ENCODE results near the gene ARPC5.
A peak's percentile ranks its signal among the peaks of the same experiment; 100 is the strongest.

The ARPC5 gene

DNA sequence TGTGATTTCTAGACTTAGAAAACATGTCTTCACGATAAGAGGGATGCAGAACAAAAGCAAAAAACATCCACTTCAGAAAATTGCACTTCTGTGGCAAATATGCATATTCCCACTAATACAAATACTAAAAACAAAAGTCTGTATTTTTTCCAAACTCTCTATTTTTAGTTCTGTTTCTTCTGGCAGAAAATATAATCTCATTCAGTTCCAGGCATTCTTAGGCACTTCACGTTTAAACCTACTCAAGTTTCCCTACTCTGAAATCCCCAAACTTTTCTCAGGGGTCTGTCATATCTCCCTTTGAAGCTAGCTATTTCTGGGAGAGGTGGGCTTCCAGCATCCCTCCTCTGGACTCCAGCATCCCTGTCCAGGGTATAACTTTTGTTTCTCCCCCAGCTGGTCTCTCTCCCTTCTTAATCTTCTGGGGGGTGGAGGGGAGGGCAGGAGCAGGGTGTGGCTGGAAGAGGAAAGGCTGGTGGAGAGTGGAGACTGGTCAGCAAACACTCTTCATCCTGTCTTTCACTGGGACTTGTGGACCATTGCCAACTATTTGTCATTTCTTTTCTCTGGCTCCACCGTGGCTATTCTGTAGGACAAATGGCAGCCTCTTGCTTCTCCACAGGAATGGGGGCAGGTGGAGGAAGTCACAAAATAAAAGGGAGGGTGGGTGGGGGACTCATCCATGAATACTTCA, 25.7 kb downstream of the ARPC5 start:
- no peak for DNase-seq

- no peak for DNase-seq
Observed at GRCh38 chr1:183609313-183609712, 26.3 kb downstream of the ARPC5 start.

DNA sequence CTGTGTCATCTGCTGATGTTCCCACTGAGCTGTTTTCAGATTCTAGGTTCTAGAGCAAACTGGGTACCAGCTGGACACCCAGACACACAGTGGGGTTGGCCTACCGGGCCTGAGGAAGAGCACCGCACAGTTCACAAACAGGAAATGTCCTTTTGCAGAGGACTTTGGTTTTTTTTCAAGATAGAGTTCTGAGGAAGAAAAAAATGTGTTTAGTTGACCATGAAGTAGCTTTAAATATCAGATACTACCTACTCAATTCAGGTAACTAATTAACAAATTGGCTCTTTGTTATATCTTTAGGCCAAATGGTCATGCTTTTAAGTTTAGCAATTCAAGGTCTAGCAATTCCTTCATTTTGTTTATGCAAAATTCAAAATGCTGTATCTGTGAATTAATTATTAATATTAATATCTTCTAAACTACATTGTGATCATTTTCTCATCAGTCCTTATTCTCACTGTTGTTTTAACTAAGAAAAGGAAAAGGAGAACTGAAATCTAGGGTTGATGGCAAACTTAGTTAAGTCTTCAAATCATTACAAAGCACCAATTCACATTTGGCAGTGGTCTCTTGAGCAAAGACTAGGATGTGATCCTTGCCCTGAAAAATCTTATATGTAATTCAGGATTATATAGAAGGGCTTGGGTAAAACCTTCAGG, 28.1 kb downstream of the ARPC5 start:
- no peak for DNase-seq

DNA sequence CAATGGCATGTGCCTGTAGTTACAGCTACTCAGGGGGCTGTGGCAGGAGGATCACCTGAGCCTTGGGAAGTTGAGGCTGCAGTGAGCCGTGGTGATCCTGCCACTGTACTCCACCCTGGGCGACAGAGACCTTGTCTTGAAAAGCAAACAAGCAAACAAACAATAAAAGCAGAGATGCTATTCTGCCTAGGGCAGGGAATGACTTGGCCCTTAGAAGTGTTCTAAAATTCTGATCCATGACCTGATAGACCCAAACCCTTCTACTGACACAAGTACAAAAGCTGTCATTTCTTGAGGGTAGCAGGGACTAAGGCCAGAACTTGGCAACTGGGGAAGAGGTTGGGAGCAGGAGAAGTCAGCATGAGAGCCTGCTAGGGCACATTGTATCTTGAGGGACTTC, 29.7 kb downstream of the ARPC5 start:
- no peak for DNase-seq

GRCh38 chr1:183604815-183605214, 30.8 kb downstream of the ARPC5 start:
- DNase-seq = no peak

DNA sequence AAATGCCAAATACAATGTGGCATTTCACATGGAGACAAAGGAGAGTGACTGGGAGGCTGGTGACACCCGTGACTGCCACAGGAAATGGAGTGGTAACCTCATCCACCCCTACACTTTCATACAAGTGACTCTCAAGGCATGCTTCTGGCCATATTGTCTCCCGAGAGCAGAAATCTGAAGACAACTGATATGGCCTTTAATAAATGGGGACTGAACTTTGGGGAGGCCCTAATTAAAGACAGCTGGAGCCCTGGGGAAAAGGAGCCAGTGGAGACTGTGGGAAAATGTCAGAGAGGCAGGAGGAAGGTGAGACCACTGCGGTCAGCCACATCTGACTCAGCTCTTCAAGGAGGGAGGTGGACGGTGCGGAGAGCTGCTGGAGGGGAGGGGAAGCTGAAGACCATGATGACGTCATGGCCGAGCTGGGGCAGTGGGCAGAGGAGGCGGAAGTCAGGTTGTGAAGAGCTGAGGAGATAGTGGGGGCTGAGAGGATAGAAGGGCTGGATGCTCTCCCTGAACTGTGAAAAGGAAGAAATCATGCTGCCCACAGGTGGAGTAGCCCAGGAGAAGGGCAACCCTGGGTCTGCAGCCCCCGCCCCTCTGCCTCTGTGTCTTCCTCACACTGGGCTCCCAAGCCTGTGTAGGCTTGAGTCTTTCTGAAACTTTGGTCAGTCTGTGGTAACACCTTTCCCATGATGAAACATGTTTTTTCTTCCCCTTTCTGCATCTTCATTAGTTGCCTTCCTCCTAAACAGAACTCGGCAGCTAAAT, 31.4 kb downstream of the ARPC5 start:
- DNase-seq = no peak

- no peak for DNase-seq
Observed at GRCh38 chr1:183602510-183602909, 33.1 kb downstream of the ARPC5 start.

- DNase-seq = no peak
Observed at GRCh38 chr1:183600634-183601033, 34.9 kb downstream of the ARPC5 start.

DNA sequence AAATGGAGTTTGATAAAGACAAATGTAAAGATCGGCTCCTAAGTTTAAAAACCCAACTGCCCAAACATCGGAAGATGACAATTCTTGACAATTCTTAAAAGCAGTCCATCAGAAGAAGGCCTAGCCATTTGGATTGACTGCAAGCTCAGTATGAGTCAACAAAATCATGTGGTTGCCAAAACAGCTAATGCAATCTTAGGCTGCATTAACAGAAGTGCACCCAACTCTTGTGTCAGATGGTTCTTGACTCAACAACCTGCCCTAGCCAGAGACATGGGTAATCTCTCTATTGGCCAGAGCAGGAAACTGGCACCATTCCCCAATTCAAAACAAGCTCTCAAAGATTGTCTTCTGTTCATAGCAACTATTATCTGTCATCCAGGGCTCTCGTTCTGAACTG, 35.4 kb downstream of the ARPC5 start:
- no peak for DNase-seq

- DNase-seq = no peak
Observed at GRCh38 chr1:183598386-183598785, 37.2 kb downstream of the ARPC5 start.

DNA sequence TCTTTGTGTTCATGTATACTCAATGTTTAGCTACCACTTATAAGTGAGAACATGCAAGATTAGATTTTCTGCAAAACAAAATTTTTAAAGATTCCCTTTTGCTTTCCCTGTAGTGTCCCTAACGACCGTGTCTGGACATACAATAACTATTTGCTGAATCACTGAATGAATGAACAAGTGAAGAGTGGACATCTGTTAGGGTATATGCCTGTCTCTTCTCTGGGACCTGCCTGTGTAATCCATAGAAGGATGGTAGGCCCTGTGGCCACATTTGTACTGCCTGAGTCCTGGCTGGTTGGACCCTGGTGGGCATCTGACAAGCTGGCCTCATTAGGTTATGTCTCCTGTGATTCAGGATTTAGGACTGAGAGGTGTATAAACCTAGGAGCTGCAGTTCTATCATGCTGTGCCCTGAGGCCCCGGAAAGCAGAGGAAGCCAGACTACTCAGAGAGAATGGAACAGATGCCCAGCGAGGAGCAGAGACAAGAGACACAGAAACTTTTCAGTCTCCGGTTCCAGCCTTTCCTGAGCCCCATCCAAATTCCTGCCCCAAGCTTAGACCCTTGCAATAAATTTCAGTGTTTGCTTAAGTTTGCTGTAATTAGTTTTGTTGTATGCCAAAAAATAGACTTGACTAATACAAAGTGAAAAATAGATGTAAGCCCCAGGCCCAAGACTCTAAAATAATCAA, 37.8 kb downstream of the ARPC5 start:
- DNase-seq = no peak

- no peak for DNase-seq
Observed at GRCh38 chr1:183596500-183596899, 39.1 kb downstream of the ARPC5 start.

- DNase-seq = no peak
Observed at GRCh38 chr1:183595537-183595936, 40.0 kb downstream of the ARPC5 start.

DNA sequence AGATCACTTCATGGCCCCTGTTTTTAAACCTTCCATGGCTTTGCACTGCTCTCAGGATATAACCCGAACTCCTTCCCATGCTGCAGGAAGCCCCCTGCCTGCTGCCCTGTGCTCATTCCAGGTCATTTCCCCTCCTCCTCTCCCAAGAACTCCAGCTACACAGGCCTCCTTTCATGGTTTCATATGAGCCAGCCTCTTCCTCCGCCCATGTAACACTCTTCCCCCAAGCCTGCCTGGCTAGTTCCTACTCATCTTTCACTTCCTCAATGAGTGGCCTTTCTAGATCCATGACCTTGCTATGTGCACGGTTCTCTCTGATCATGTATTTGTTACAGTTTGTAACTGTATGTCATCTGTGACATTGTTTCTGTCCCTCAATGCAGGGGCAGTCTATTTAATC, 42.2 kb downstream of the ARPC5 start:
- no peak for DNase-seq

DNA sequence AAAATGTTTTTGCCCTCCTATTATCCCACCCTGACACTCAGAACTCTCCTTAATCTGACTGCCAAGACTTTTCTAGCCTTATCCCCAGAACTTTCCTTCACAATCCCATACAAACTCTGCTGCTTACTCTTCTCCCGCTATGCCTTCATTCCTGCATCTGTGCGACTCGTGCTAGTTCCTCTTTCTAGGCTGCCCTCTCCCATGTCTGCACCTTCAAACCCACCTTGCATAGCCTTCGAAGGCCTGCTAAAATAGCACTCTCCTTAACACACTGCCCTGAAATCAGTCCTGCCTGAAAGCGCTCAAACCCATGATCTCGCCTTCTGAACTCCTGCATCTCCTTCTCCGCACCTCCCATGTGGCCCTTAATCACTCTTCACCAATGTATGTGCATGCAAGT, 42.9 kb downstream of the ARPC5 start:
- DNase-seq = no peak

DNA sequence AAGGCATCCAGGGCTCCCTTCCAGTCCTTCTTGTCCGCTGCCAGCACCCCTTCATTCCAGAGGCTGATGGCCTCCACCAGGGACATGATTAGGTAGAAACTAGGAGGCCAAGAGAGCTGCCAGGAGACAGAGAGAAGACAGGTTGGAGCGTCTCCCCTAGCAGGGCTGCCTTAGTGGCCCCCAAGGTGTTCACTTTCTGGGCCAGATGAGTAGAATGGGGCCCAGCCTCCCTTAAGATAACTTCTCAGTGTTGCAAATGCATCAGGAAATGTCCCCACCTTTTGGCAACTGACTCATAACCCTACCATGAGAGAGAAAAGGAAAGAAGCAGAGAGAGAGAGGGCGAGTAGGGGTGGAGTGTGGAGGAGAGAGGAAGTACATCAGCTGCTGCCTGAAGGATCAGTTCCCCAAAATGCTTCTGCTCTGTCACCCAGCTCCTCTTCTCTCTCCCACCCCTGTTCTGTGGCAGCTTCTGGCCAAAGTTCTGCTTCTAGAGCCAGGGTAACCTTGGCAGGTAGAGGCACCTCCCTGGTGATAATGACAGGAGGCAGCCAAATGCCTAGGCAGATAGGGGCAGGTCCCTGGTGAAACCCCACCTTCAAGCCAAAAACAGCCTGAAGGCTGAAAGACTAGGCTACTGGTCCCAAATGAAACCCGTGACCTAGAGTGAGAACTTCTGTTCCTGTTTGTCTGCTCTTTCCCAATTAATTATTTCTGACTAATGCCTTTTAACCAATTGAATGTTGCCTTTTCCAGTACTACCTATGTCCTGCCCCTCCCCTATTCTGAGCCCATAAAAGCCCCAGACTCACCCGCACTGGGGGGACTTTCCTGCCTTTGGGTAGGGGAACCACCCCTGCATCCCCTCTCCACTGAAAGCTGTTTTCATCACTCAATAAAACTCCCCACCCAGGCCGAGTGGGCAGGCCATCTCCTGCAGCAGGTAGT, 45.1 kb downstream of the ARPC5 start, which contains the start of gene NCF2:
NCF2 (minus strand) TSS at position 216 of the 948 bp plus-strand sequence; CDS start at position 86, 130 bp downstream.
- peak; percentile 68 for DNase-seq

- no peak for DNase-seq
Observed at GRCh38 chr1:183589874-183590243, 45.7 kb downstream of the ARPC5 start.

- DNase-seq = no peak
Observed at GRCh38 chr1:183589384-183589783, 46.2 kb downstream of the ARPC5 start.

- no peak for DNase-seq
Observed at GRCh38 chr1:183588827-183589226, 46.8 kb downstream of the ARPC5 start.

DNA sequence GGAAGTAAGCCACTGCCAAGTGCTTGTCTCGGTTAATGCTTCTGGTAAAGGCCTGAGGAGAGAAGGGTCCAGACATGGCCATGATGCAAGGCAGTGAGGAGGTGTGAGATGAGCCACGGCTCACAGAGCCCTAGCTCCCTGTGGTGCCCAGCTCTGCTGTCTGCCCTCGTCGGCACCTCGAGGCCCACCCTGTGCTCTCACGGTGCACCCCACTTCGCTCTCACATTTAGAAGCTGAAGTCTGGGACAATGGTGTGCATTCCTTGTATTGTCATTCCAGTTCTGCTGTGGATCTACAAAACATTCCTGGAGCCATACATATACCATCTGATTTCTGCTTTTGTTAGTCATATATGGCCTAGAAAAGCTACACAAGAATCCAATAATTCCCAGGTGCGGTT, 48.7 kb downstream of the ARPC5 start:
- DNase-seq = no peak

DNA sequence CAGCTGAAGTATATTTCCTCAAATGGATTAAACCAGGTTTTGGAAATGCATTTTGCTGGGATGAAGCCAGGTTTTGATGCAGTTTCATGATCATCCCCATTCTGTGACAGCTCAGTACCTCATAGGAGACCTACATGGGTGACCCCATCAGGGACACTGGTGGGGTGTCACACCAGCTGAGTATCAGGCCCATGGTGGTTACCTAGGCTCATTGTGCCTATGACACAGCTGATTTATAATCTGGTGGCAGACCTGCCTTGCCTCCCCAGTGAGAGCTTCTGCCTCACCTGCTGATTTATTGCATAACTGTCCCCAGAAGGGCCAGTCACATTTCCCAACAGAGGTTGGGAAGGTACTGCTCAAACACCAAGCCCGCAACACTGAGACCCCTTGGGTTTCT, 49.1 kb downstream of the ARPC5 start:
- DNase-seq = no peak

GRCh38 chr1:183585038-183585437, 50.5 kb downstream of the ARPC5 start:
- no peak for DNase-seq

Measured in activated effector memory CD4-positive, alpha-beta T cell treated with anti-CD3 and anti-CD28 coated beads, Interleukin-2, amount 50 U/mL, for 16 hours (primary cell).